GM10266 (cell line): Measurements from ENCODE around the gene TSPAN18.

Experiments used
- DNase-seq: peaks from one replicate; pipeline ENCODE4 v3.0.0; 2012; ENCODE audit errors: extremely low spot score
- TF ChIP-seq, protein P1 (sequence below): IDR thresholded peaks from 2 replicates; pipeline ENCODE4 v1.5.1; 2012; ENCODE audit warnings: mild to moderate bottlenecking, low read depth; ENCODE audit not compliant: control insufficient read depth, insufficient read depth; ENCODE audit errors: missing control alignments

TSPAN18 gene

DNA sequence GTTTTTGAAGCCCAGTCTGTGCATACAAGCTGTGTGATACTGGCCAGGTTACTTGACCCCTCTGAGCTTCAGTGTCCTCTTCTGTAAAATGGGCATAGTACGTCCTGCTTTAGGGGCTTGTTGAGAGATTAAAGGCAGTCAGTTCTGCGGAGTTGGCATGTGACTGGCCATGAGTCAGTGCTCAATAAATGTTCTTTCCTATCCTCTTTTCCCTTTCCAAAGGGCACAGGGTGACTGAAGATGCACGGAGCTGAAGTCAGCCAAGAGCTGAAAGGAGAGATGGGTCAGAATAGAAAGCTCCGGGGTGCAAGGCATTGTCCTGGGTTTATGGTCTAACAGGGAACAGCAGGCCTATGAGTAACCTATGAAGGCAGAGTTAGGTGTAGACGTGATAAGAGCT lies 175.0 kb downstream of the TSPAN18 start:
- TF ChIP-seq, protein P1, sequence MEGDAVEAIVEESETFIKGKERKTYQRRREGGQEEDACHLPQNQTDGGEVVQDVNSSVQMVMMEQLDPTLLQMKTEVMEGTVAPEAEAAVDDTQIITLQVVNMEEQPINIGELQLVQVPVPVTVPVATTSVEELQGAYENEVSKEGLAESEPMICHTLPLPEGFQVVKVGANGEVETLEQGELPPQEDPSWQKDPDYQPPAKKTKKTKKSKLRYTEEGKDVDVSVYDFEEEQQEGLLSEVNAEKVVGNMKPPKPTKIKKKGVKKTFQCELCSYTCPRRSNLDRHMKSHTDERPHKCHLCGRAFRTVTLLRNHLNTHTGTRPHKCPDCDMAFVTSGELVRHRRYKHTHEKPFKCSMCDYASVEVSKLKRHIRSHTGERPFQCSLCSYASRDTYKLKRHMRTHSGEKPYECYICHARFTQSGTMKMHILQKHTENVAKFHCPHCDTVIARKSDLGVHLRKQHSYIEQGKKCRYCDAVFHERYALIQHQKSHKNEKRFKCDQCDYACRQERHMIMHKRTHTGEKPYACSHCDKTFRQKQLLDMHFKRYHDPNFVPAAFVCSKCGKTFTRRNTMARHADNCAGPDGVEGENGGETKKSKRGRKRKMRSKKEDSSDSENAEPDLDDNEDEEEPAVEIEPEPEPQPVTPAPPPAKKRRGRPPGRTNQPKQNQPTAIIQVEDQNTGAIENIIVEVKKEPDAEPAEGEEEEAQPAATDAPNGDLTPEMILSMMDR: no peak
- DNase-seq: no peak

- TF ChIP-seq, protein P1: no peak
These were observed 176.3 kb downstream of the TSPAN18 start for GRCh38 chr11:44903035-44903434.

GRCh38 chr11:44903518-44903917 lies 176.8 kb downstream of the TSPAN18 start:
- TF ChIP-seq, protein P1: no peak
- DNase-seq: no peak

More at GRCh38 chr11:44903035-44903434, 176.3 kb downstream of the TSPAN18 start:
- no peak for DNase-seq

DNA sequence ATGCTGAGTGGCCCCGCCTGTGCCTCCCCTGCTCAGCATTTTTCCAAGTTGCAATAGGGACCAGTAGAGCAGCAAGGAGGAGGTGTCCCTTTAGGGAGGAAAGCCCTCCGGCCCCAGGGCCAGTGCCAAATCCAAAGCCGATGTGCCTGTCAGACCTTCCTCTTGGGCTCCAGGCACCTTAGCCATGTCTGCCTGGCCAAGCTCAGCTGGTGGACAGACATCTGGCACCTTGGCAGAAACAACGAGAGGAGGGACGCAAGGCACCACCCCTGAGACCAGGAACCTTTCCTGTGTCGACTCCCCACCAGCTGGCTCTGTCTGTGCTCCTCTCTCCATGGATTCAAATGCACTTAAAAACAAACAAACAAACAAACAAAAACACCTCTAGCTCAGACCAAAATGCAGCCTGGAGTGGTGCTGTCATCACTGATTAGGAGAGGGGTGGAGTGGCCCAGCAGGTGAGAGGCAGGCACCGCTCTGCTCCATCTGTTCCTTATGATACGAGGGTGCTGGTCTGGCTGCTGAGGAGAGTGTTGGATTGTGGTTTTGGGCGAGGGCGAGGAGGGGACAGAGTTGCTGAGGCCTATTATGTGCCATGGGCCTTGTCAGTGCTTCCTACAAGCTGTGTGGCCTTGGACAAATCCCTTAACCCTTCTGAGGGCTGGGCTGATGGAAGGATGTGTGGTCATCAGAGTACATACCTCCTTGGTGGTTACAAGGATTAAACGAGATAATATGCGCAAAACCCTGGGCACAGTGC lies 177.7 kb downstream of the TSPAN18 start:
- TF ChIP-seq, protein P1: no peak
- DNase-seq: no peak

GRCh38 chr11:44905131-44905866 lies 178.5 kb downstream of the TSPAN18 start:
- TF ChIP-seq, protein P1: no peak
- no peak for DNase-seq

- DNase-seq: no peak
- TF ChIP-seq, protein P1: no peak
These were observed 179.9 kb downstream of the TSPAN18 start for GRCh38 chr11:44906649-44907048.

DNA sequence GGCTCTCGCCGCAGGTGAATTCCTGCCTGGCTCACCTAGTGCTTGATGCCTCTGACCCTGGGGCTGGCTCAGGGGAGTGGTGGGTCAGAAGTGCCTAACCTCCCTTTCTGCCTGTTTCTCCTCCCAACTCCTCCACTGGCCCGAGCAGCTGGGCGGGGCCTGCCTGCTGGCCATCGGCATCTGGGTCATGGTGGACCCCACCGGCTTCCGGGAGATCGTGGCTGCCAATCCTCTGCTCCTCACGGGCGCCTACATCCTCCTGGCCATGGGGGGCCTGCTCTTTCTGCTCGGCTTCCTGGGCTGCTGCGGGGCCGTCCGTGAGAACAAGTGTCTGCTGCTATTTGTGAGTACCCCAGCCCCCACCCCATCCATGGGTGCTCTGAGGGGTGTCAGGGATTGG lies 182.8 kb downstream of the TSPAN18 start:
- TF ChIP-seq, protein P1: no peak

More for the DNA sequence above, 182.8 kb downstream of the TSPAN18 start:
- DNase-seq: no peak
